T-helper 2 cell treated with Interferon-gamma antibody and Interleukin-4, amounts not matched to agents 5 μg/mL and 100 μg/mL, for 36 hours (primary cell): ENCODE measurements around the gene DIP2A.
"Not testable (repeated sequence)": the region's sequence is repeated elsewhere in the genome, so short reads cannot be mapped to it uniquely, and the experiment has no call there.

ENCODE experiments used
- DNase-seq: peaks from one replicate; pipeline ENCODE4 v3.0.0; 2021; ENCODE audit warnings: low spot score
- H3K27ac Mint-ChIP-seq: one replicate; pipeline ENCODE4 v1.8.0; 2021; ENCODE audit warnings: mild to moderate bottlenecking, mixed read lengths
- H3K27me3 Mint-ChIP-seq: one replicate; pipeline ENCODE4 v1.8.0; 2021; ENCODE audit warnings: low read depth, mixed read lengths
- H3K36me3 Mint-ChIP-seq: one replicate; pipeline ENCODE4 v1.8.0; 2021; ENCODE audit warnings: low read depth, mixed read lengths
- H3K4me1 Mint-ChIP-seq: one replicate; pipeline ENCODE4 v1.8.0; 2021; ENCODE audit warnings: low read depth, mixed read lengths
- H3K4me3 Mint-ChIP-seq: one replicate; pipeline ENCODE4 v1.8.0; 2022; ENCODE audit warnings: mild to moderate bottlenecking, moderate library complexity, mixed read lengths
- H3K9me3 Mint-ChIP-seq: one replicate; pipeline ENCODE4 v1.8.0; 2021; ENCODE audit warnings: mixed read lengths

DIP2A gene

GRCh38 chr21:46443910-46444309 lies 14.8 kb upstream of the DIP2A start:
- Mint-ChIP-seq H3K27me3 (no peaks in the 10 kb centered on the region), H3K4me3 (no peak overlapping the region), H3K27ac (no peak overlapping the region), H3K36me3 (peaks cover 60% of the 10 kb centered on the region), H3K4me1 (peaks cover 4% of the 10 kb centered on the region), H3K9me3 (peaks cover 11% of the 10 kb centered on the region)
- no peak for DNase-seq

- no peak for DNase-seq
- Mint-ChIP-seq H3K27me3 (no peaks in the 10 kb centered on the region), H3K4me1 (peaks cover 4% of the 10 kb centered on the region), H3K27ac (no peak overlapping the region), H3K36me3 (peaks cover 46% of the 10 kb centered on the region), H3K4me3 (no peak overlapping the region), H3K9me3 (peaks cover 23% of the 10 kb centered on the region)
These were observed 10.6 kb upstream of the DIP2A start for GRCh38 chr21:46448108-46448507.

GRCh38 chr21:46448855-46449254 lies 9.8 kb upstream of the DIP2A start:
- H3K27ac Mint-ChIP-seq, DNase-seq, H3K4me3 Mint-ChIP-seq, H3K4me1 Mint-ChIP-seq, H3K27me3 Mint-ChIP-seq: not testable (repeated sequence)
- peaks cover 23% of the 10 kb centered on the region for H3K9me3 Mint-ChIP-seq
- H3K36me3 Mint-ChIP-seq: peaks cover 49% of the 10 kb centered on the region

- Mint-ChIP-seq H3K27ac (no peak overlapping the region), H3K27me3 (no peaks in the 10 kb centered on the region), H3K9me3 (peaks cover 19% of the 10 kb centered on the region), H3K36me3 (peaks cover 46% of the 10 kb centered on the region), H3K4me3 (no peak overlapping the region), H3K4me1 (peaks cover 13% of the 10 kb centered on the region)
- DNase-seq: no peak
These were observed 6.0 kb upstream of the DIP2A start for GRCh38 chr21:46452710-46453109.

- Mint-ChIP-seq H3K9me3 (peaks cover 12% of the 10 kb centered on the region), H3K27ac (no peak overlapping the region), H3K36me3 (peaks cover 36% of the 10 kb centered on the region), H3K27me3 (no peaks in the 10 kb centered on the region), H3K4me1 (peaks cover 16% of the 10 kb centered on the region), H3K4me3 (no peak overlapping the region)
- no peak for DNase-seq
These were observed 4.5 kb upstream of the DIP2A start for GRCh38 chr21:46454142-46454541.

- H3K4me3 Mint-ChIP-seq: no peak overlapping the region
- no peaks in the 10 kb centered on the region for H3K27me3 Mint-ChIP-seq
- H3K9me3 Mint-ChIP-seq: peaks cover 10% of the 10 kb centered on the region
- no peak overlapping the region for H3K27ac Mint-ChIP-seq
- no peak for DNase-seq
- peaks cover 17% of the 10 kb centered on the region for H3K4me1 Mint-ChIP-seq
- H3K36me3 Mint-ChIP-seq: peaks cover 34% of the 10 kb centered on the region
These were observed 3.9 kb upstream of the DIP2A start for GRCh38 chr21:46454634-46455390.

GRCh38 chr21:46455575-46456385 lies 2.9 kb upstream of the DIP2A start:
- no peak for DNase-seq
- no peak overlapping the region for H3K27ac Mint-ChIP-seq
- H3K9me3 Mint-ChIP-seq: peaks cover 2% of the 10 kb centered on the region
- H3K4me1 Mint-ChIP-seq: peaks cover 24% of the 10 kb centered on the region
- H3K36me3 Mint-ChIP-seq: peaks cover 25% of the 10 kb centered on the region
- H3K27me3 Mint-ChIP-seq: no peaks in the 10 kb centered on the region
- H3K4me3 Mint-ChIP-seq: no peak overlapping the region

GRCh38 chr21:46456750-46457149 lies 1.9 kb upstream of the DIP2A start:
- H3K4me3 Mint-ChIP-seq: peak overlapping the region; percentile 38
- H3K4me1 Mint-ChIP-seq: peaks cover 27% of the 10 kb centered on the region
- DNase-seq: no peak
- H3K27me3 Mint-ChIP-seq: no peaks in the 10 kb centered on the region
- H3K36me3 Mint-ChIP-seq: peaks cover 22% of the 10 kb centered on the region
- no peak overlapping the region for H3K27ac Mint-ChIP-seq
- H3K9me3 Mint-ChIP-seq: no peaks in the 10 kb centered on the region

GRCh38 chr21:46457801-46458314 lies 833 bp upstream of the DIP2A start:
- Mint-ChIP-seq H3K36me3 (peaks cover 21% of the 10 kb centered on the region), H3K4me1 (peaks cover 27% of the 10 kb centered on the region), H3K27me3 (no peaks in the 10 kb centered on the region), H3K9me3 (no peaks in the 10 kb centered on the region), H3K4me3 (peak overlapping the region; percentile 91), H3K27ac (peak overlapping the region; percentile 93)
- DNase-seq: no peak

- Mint-ChIP-seq H3K9me3 (no peaks in the 10 kb centered on the region), H3K4me1 (peaks cover 27% of the 10 kb centered on the region), H3K4me3 (peak overlapping the region; percentile 68), H3K27ac (no peak overlapping the region), H3K36me3 (peaks cover 18% of the 10 kb centered on the region), H3K27me3 (no peaks in the 10 kb centered on the region)
- DNase-seq: no peak
These were observed 299 bp downstream of the DIP2A start for GRCh38 chr21:46459024-46459355.

- Mint-ChIP-seq H3K27me3 (no peaks in the 10 kb centered on the region), H3K36me3 (peaks cover 16% of the 10 kb centered on the region), H3K9me3 (no peaks in the 10 kb centered on the region), H3K27ac (peak overlapping the region; percentile 92), H3K4me3 (peak overlapping the region; percentile 90), H3K4me1 (peaks cover 27% of the 10 kb centered on the region)
- DNase-seq: peak; percentile 4
These were observed 843 bp downstream of the DIP2A start for GRCh38 chr21:46459356-46460112.

GRCh38 chr21:46461909-46462308 lies 3.2 kb downstream of the DIP2A start:
- Mint-ChIP-seq H3K9me3 (no peaks in the 10 kb centered on the region), H3K4me1 (peaks cover 19% of the 10 kb centered on the region), H3K27me3 (no peaks in the 10 kb centered on the region), H3K36me3 (peaks cover 12% of the 10 kb centered on the region), H3K4me3 (no peak overlapping the region), H3K27ac (no peak overlapping the region)
- no peak for DNase-seq

- H3K9me3 Mint-ChIP-seq, DNase-seq, H3K27ac Mint-ChIP-seq, H3K4me3 Mint-ChIP-seq, H3K27me3 Mint-ChIP-seq: not testable (repeated sequence)
- H3K36me3 Mint-ChIP-seq: peaks cover 14% of the 10 kb centered on the region
- peaks cover 11% of the 10 kb centered on the region for H3K4me1 Mint-ChIP-seq
These were observed 6.5 kb downstream of the DIP2A start for GRCh38 chr21:46465153-46465552.

- Mint-ChIP-seq H3K9me3 (no peaks in the 10 kb centered on the region), H3K36me3 (peaks cover 14% of the 10 kb centered on the region), H3K4me3 (no peak overlapping the region), H3K27ac (no peak overlapping the region), H3K4me1 (peaks cover 8% of the 10 kb centered on the region), H3K27me3 (no peaks in the 10 kb centered on the region)
- DNase-seq: no peak
These were observed 7.0 kb downstream of the DIP2A start for GRCh38 chr21:46465651-46466050.
